B cell (primary cell): ENCODE measurements around the gene HEG1. TPM values are rescaled to one million over a fixed set of nuclear protein-coding genes. Genes with fewer than 3 reads are reported as not detected.

ENCODE experiments used
- ATAC-seq: fragments of 200-7000 bp; cut with Tn5 transposase; one replicate; pipeline ENCODE4 v1.10.0; 2021; ENCODE audit warnings: low read depth, mild to moderate bottlenecking, moderate number of reproducible peaks, moderate library complexity
- CTCF ChIA-PET: fragments of 350-600 bp; sonication (Branson Sonifier 250); formaldehyde crosslinking; loops from one replicate; lab custom pipeline; 2021; ENCODE audit warnings: antibody characterized with exemption, inconsistent platforms; lab: Charles Lee
- POLR2A ChIA-PET: fragments of 350-600 bp; sonication (Branson Sonifier 250); formaldehyde crosslinking; loops from one replicate; lab custom pipeline; 2021; ENCODE audit warnings: antibody characterized with exemption; lab: Charles Lee
- DNase-seq: peaks from one replicate; pipeline ENCODE4 v3.0.0; 2013
- H2AFZ ChIP-seq: 2 replicates; pipeline ENCODE4 v1.6.1; 2012; ENCODE audit warnings: mild to moderate bottlenecking, low read depth, low read length; ENCODE audit not compliant: insufficient read depth, poor library complexity, severe bottlenecking
- H3K27ac ChIP-seq, 2 donors: 1 replicate in 1 of 2; 2 replicates in 1 of 2; pipeline ENCODE4 v1.5.1; 2012 to 2013; ENCODE audit warnings: low read length in 2 of 2, mild to moderate bottlenecking in 2 of 2, moderate library complexity in 1 of 2
- H3K27me3 ChIP-seq, 4 experiments: fragments of 200-600 bp in 1 of 4; sonication (generic) in 1 of 4; replicated peaks in 1 of 4; 1 replicate in 2 of 4; 2 replicates in 2 of 4; pipeline versions ENCODE4 v1.6.1 to v1.7.0; 2013 to 2016; ENCODE audit warnings: low read length in 3 of 4, mild to moderate bottlenecking in 2 of 4, mixed read lengths in 1 of 4, moderate library complexity in 1 of 4; ENCODE audit not compliant: insufficient read depth in 4 of 4, control insufficient read depth in 3 of 4; ENCODE audit errors: control extremely low read depth in 1 of 4
- H3K36me3 ChIP-seq, 2 experiments: replicated peaks in 1 of 2; 1 replicate in 1 of 2; 2 replicates in 1 of 2; pipeline versions ENCODE4 v1.6.1 to v1.7.1; 2013; ENCODE audit warnings: low read length in 1 of 2; ENCODE audit not compliant: insufficient read depth in 2 of 2, control insufficient read depth in 1 of 2; ENCODE audit errors: control extremely low read depth in 1 of 2, extremely low read depth in 1 of 2
- H3K4me1 ChIP-seq, 2 donors: fragments of 200-600 bp in 1 of 2; sonication (generic) in 1 of 2; 1 replicate in 1 of 2; 2 replicates in 1 of 2; pipeline versions ENCODE4 v1.5.1 to v1.6.1; 2013 to 2017; ENCODE audit warnings: low read length in 2 of 2; ENCODE audit not compliant: control insufficient read depth in 2 of 2, insufficient read depth in 2 of 2
- H3K4me2 ChIP-seq: replicated peaks from 2 replicates; pipeline ENCODE3; 2012; ENCODE audit warnings: mild to moderate bottlenecking, low read depth, low read length; ENCODE audit not compliant: poor library complexity, severe bottlenecking
- H3K4me3 ChIP-seq, 5 experiments: fragments of 200-600 bp in 1 of 5; sonication (generic) in 1 of 5; 1 replicate in 3 of 5; 2 replicates in 2 of 5; pipeline versions ENCODE4 v1.5.1 to v1.7.0; 2011 to 2016; ENCODE audit warnings: low read length in 4 of 5, mild to moderate bottlenecking in 4 of 5, low read depth in 2 of 5, control low read depth in 1 of 5, moderate library complexity in 1 of 5; ENCODE audit not compliant: insufficient read depth in 1 of 5; ENCODE audit errors: control extremely low read depth in 1 of 5, extremely low read depth in 1 of 5
- H3K79me2 ChIP-seq: fragments of 200-600 bp; sonication (generic); one replicate; pipeline ENCODE4 v1.6.0; 2016; ENCODE audit warnings: low read length; ENCODE audit not compliant: control insufficient read depth, insufficient read depth
- H3K9ac ChIP-seq: fragments of 200-600 bp; sonication (generic); 2 replicates; pipeline ENCODE4 v1.6.1; 2017; ENCODE audit warnings: mild to moderate bottlenecking, low read length, moderate library complexity
- H3K9me3 ChIP-seq, 3 donors: one replicate each; pipeline versions ENCODE4 v1.6.1 to v1.7.1; 2013; ENCODE audit warnings: low read length in 2 of 3; ENCODE audit not compliant: control insufficient read depth in 2 of 3, insufficient read depth in 1 of 3; ENCODE audit errors: control extremely low read depth in 1 of 3
- H4K20me1 ChIP-seq: 2 replicates; pipeline ENCODE4 v1.6.0; 2012; ENCODE audit warnings: mild to moderate bottlenecking, low read length; ENCODE audit not compliant: insufficient read depth, control insufficient read depth, poor library complexity, severe bottlenecking
- H3K27ac Mint-ChIP-seq: one replicate; pipeline ENCODE4 v1.8.0; 2021; ENCODE audit warnings: mixed read lengths
- H3K27me3 Mint-ChIP-seq: one replicate; pipeline ENCODE4 v1.8.0; 2021; ENCODE audit warnings: mixed read lengths
- H3K4me1 Mint-ChIP-seq: one replicate; pipeline ENCODE4 v1.8.0; 2021; ENCODE audit warnings: mixed read lengths
- H3K4me3 Mint-ChIP-seq: one replicate; pipeline ENCODE4 v1.8.0; 2021; ENCODE audit warnings: mixed read lengths
- H3K9me3 Mint-ChIP-seq: one replicate; pipeline ENCODE4 v1.8.0; 2022; ENCODE audit warnings: mixed read lengths; ENCODE audit not compliant: insufficient read depth
- EZH2 ChIP-seq: IDR thresholded peaks from 2 replicates; pipeline ENCODE4 v1.6.1; 2012; ENCODE audit warnings: borderline replicate concordance, low read depth, mild to moderate bottlenecking, moderate library complexity, low read length; ENCODE audit not compliant: insufficient read depth, poor library complexity, severe bottlenecking
- WGBS: methylation state at CpG from one replicate; pipeline ENCODE4 v1.1.5; 2013; ENCODE audit warnings: missing lambda C conversion rate; ENCODE audit not compliant: insufficient coverage; 5-methylcytosine and 5-hydroxymethylcytosine counted together
- intact Hi-C: fragments of 100-400 bp; cut with micrococcal nuclease; formaldehyde crosslinking; loops from one replicate; pipeline ENCODE4 v1.10.0; 2022
- polyA plus RNA-seq: library from polyadenylated mRNA; depleted of rRNA; stranded (reverse); fragments of >200 nt; gene quantifications from 2 replicates; pipeline ENCODE4 v1.2.3, GENCODE V29; 2012
- total RNA-seq, 2 donors: library from RNA; stranded (reverse); fragments of 120-200 nt in 1 of 2; gene quantifications; 1 replicate in 1 of 2; 2 replicates in 1 of 2; pipeline versions ENCODE4 v1.2.3 to v1.2.4, GENCODE V29; 2013 to 2022
- TF ChIP-seq, protein P1 (sequence below): fragments of 200-600 bp; IDR thresholded peaks from one replicate; pipeline ENCODE4 v1.8.0; 2022; ENCODE audit warnings: antibody characterized with exemption, mild to moderate bottlenecking

Gene HEG1
- total and polyA plus RNA-seq, 2 donors (not counting 1 experiment from before 2014, with no cell fraction given), result 5.1 to 9.2 TPM

DNA sequence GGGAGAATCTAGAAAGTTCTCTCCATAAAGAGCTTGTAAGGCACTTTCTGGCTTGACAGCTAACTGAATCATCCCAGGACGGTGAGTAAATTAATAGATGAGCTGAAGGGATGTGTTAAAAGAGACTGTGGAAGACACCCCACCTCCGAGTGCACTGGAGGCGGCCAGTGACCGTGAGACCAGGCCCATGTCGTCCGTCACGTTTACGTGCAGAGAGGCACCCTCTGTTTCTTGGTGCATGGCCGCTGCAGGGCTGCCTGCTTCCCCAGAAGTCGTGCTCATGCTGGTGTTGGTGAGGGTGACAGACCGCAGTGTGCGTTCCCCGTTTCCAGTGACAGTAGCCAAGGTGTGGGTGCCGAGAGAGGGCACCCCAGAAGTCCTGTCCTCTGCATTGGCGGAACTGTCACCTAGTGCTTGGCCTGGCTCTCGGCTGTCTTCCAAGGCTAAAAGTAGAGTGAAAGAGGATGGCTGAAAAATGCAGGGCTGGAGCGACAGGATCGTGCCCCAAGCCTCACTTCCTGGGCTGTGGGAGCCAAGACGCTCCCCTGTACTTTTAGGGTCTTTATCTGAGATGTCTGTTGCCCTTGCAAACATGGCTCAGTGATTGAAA, 41.1 kb downstream of the HEG1 start:
- H3K27ac Mint-ChIP-seq, result no peak overlapping the region
- Histone ChIP-seq H3K4me1 (no peaks in the 10 kb centered on the region), H3K79me2 (no peaks in the 10 kb centered on the region), H3K4me3 (no peak overlapping the region), H4K20me1 (no peaks in the 10 kb centered on the region), H3K27me3 (no peaks in the 10 kb centered on the region), H3K9me3 (no peaks in the 10 kb centered on the region), H3K27ac (no peak overlapping the region), H2AFZ (no peak overlapping the region), H3K9ac (no peak overlapping the region), H3K4me2 (no peak overlapping the region), H3K36me3 (peaks cover 4 to 52% of the 10 kb centered on the region in 2 experiments)
- H3K9me3 Mint-ChIP-seq, result no peaks in the 10 kb centered on the region
- H3K4me1 Mint-ChIP-seq, result no peaks in the 10 kb centered on the region
- no peaks in the 10 kb centered on the region for H3K27me3 Mint-ChIP-seq
- ATAC-seq, result no peak
- POLR2A ChIA-PET, result no interaction called here
- 93% methylated on average over 19 of the region's 19 CpGs for WGBS
- TF ChIP-seq EZH2, result no peak
- TF ChIP-seq, protein P1, sequence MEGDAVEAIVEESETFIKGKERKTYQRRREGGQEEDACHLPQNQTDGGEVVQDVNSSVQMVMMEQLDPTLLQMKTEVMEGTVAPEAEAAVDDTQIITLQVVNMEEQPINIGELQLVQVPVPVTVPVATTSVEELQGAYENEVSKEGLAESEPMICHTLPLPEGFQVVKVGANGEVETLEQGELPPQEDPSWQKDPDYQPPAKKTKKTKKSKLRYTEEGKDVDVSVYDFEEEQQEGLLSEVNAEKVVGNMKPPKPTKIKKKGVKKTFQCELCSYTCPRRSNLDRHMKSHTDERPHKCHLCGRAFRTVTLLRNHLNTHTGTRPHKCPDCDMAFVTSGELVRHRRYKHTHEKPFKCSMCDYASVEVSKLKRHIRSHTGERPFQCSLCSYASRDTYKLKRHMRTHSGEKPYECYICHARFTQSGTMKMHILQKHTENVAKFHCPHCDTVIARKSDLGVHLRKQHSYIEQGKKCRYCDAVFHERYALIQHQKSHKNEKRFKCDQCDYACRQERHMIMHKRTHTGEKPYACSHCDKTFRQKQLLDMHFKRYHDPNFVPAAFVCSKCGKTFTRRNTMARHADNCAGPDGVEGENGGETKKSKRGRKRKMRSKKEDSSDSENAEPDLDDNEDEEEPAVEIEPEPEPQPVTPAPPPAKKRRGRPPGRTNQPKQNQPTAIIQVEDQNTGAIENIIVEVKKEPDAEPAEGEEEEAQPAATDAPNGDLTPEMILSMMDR, result no peak
- intact Hi-C loops, result no loop called here
- CTCF ChIA-PET, result no interaction called here
- no peak for DNase-seq
- H3K4me3 Mint-ChIP-seq, result no peak overlapping the region

DNA sequence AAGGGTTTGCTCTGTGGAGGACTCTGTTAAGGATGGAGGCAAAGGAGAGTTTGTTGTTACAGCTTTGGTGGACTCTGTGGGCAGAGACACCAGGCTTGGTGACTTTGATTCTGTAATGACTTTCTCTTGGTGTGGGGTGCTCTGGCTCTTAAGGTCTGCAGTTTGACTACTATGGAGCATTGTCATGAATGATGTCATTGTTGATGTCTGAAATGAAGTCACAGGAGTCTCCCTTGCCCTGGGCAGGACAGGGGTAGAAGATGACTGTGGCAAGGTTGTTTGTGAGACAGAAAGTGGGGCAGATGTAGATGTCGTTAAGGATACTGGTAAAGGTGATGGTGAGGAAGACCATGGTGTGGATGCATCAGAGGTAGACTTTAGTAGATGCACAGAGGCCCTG, 42.7 kb downstream of the HEG1 start:
- H3K9ac ChIP-seq, result no peak overlapping the region
- H3K79me2 ChIP-seq, result no peaks in the 10 kb centered on the region
- H3K27me3 ChIP-seq, result no peaks in the 10 kb centered on the region
- H3K9me3 Mint-ChIP-seq, result no peaks in the 10 kb centered on the region
- no peaks in the 10 kb centered on the region for H3K9me3 ChIP-seq
- no peak overlapping the region for H3K4me3 ChIP-seq
- no peaks in the 10 kb centered on the region for H4K20me1 ChIP-seq
- DNase-seq, result no peak
- H3K27ac ChIP-seq, result no peak overlapping the region
- peaks cover 2 to 53% of the 10 kb centered on the region in 2 experiments for H3K36me3 ChIP-seq
- no peak overlapping the region for H2AFZ ChIP-seq
- H3K4me3 Mint-ChIP-seq, result no peak overlapping the region
- ChIA-PET POLR2A (no interaction called here), CTCF (interaction anchor here (0.6 kb wide), 1 partner anchor 338 kb away, joined by 3 read pairs; no protein-coding TSS in a partner anchor)
- H3K4me1 ChIP-seq, result no peaks in the 10 kb centered on the region
- no peak for ATAC-seq
- no peaks in the 10 kb centered on the region for H3K4me1 Mint-ChIP-seq
- intact Hi-C loops, result no loop called here
- WGBS, result 80% methylated on average over 1 of the region's 1 CpG
- TF ChIP-seq, protein P1, result no peak
- no peak for TF ChIP-seq EZH2
- H3K27ac Mint-ChIP-seq, result no peak overlapping the region
- H3K27me3 Mint-ChIP-seq, result no peaks in the 10 kb centered on the region
- no peak overlapping the region for H3K4me2 ChIP-seq
